Lower lobe of right lung (tissue), 2 donors: ENCODE data around the gene TMEM131L. TPM values are rescaled to one million over a fixed set of nuclear protein-coding genes. Genes with fewer than 3 reads are reported as not detected.

Source experiments
- ATAC-seq, 2 donors: fragments of 200-7000 bp; cut with Tn5 transposase; one replicate each; pipeline ENCODE4 v1.9.1; 2020 to 2022; ENCODE audit warnings: mild to moderate bottlenecking in 2 of 2, moderate library complexity in 2 of 2
- DNase-seq: peaks from one replicate; pipeline ENCODE4 v3.0.0-alpha.2; 2020
- H3K27ac ChIP-seq: fragments of 200-600 bp; one replicate; pipeline ENCODE4 v1.8.0; 2022
- H3K27me3 ChIP-seq: fragments of 200-600 bp; one replicate; pipeline ENCODE4 v1.8.0; 2022; ENCODE audit warnings: low read depth
- H3K36me3 ChIP-seq: fragments of 200-600 bp; one replicate; pipeline ENCODE4 v1.8.0; 2022; ENCODE audit warnings: mild to moderate bottlenecking
- H3K4me1 ChIP-seq: fragments of 200-600 bp; one replicate; pipeline ENCODE4 v1.8.0; 2022
- H3K4me3 ChIP-seq: fragments of 200-600 bp; one replicate; pipeline ENCODE4 v1.8.0; 2022; ENCODE audit warnings: mild to moderate bottlenecking
- H3K9me3 ChIP-seq: fragments of 200-600 bp; one replicate; pipeline ENCODE4 v1.8.0; 2022
- CTCF ChIP-seq: fragments of 200-600 bp; IDR thresholded peaks from one replicate; pipeline ENCODE4 v1.8.0; 2022; ENCODE audit warnings: antibody characterized with exemption, mild to moderate bottlenecking
- intact Hi-C: fragments of 100-400 bp; cut with DNase I; formaldehyde crosslinking; loops from one replicate; pipeline ENCODE4 v1.11.0; 2022
- total RNA-seq: library from RNA; stranded (reverse); fragmentation: NEBNext Ultra II Directional; extraction: Animal tissue kit (Norgen Biotek cat#: 25700); gene quantifications from one replicate; pipeline ENCODE4 v1.2.1, GENCODE V29; 2021
- donor health status: DM: no; HTN: yes; CAD: no; lungs with severe emphysema.

The TMEM131L gene
- total RNA-seq, 1 donor from 2014 or later, result 21.7 TPM

- no peak for TF ChIP-seq CTCF
- no peaks in the 10 kb centered on the region for H3K27me3 ChIP-seq
- peaks cover 41% of the 10 kb centered on the region for H3K4me1 ChIP-seq
- no peaks in the 10 kb centered on the region for H3K36me3 ChIP-seq
- DNase-seq, result no peak
- intact Hi-C loops, result no loop called here
- H3K27ac ChIP-seq, result peak overlapping the region; percentile 78
- no peaks in the 10 kb centered on the region for H3K9me3 ChIP-seq
- peak; percentile 39 to 56 for ATAC-seq
- H3K4me3 ChIP-seq, result no peak overlapping the region
These were observed 186.1 kb downstream of the TMEM131L start for GRCh38 chr4:153652051-153652784.

- no peak for DNase-seq
- Histone ChIP-seq H3K27ac (peak overlapping the region; percentile 70), H3K9me3 (no peaks in the 10 kb centered on the region), H3K4me3 (no peak overlapping the region), H3K4me1 (peaks cover 46% of the 10 kb centered on the region), H3K27me3 (no peaks in the 10 kb centered on the region), H3K36me3 (no peaks in the 10 kb centered on the region)
- intact Hi-C loops, result no loop called here
- no peak for TF ChIP-seq CTCF
- ATAC-seq, result no peak
These were observed 188.9 kb downstream of the TMEM131L start for GRCh38 chr4:153655002-153655541.

- no peaks in the 10 kb centered on the region for H3K9me3 ChIP-seq
- no peak overlapping the region for H3K4me3 ChIP-seq
- DNase-seq (peak; percentile 74), ATAC-seq (peak; percentile 75 to 83)
- no peaks in the 10 kb centered on the region for H3K36me3 ChIP-seq
- peak overlapping the region; percentile 70 for H3K27ac ChIP-seq
- TF ChIP-seq CTCF, result no peak
- intact Hi-C loops, result no loop called here
- no peaks in the 10 kb centered on the region for H3K27me3 ChIP-seq
- H3K4me1 ChIP-seq, result peaks cover 50% of the 10 kb centered on the region
These were observed 189.8 kb downstream of the TMEM131L start for GRCh38 chr4:153655928-153656327.

- Histone ChIP-seq H3K27me3 (no peaks in the 10 kb centered on the region), H3K36me3 (no peaks in the 10 kb centered on the region), H3K27ac (peak overlapping the region; percentile 66), H3K9me3 (peaks cover 4% of the 10 kb centered on the region), H3K4me1 (peaks cover 33% of the 10 kb centered on the region), H3K4me3 (no peak overlapping the region)
- intact Hi-C loops, result no loop called here
- peak; percentile 82 to 84 for ATAC-seq
- DNase-seq, result no peak
- TF ChIP-seq CTCF, result no peak
These were observed 195.2 kb downstream of the TMEM131L start for GRCh38 chr4:153661215-153661822.

- intact Hi-C loops, result no loop called here
- DNase-seq, result no peak
- peak; percentile 84 to 85 for ATAC-seq
- Histone ChIP-seq H3K36me3 (no peaks in the 10 kb centered on the region), H3K4me3 (no peak overlapping the region), H3K9me3 (peaks cover 4% of the 10 kb centered on the region), H3K27ac (peak overlapping the region; percentile 47), H3K4me1 (peaks cover 27% of the 10 kb centered on the region), H3K27me3 (no peaks in the 10 kb centered on the region)
- TF ChIP-seq CTCF, result no peak
These were observed 195.7 kb downstream of the TMEM131L start for GRCh38 chr4:153661908-153662307.
